ENCODE data around the gene CPNE4. TPM values are rescaled to one million over a fixed set of nuclear protein-coding genes. Genes with fewer than 3 reads are reported as not detected.

CPNE4 gene
- total and polyA plus RNA-seq, 10 donors = 0.03 to 3.1 (median 0.91) TPM; not detected in 2

DNA sequence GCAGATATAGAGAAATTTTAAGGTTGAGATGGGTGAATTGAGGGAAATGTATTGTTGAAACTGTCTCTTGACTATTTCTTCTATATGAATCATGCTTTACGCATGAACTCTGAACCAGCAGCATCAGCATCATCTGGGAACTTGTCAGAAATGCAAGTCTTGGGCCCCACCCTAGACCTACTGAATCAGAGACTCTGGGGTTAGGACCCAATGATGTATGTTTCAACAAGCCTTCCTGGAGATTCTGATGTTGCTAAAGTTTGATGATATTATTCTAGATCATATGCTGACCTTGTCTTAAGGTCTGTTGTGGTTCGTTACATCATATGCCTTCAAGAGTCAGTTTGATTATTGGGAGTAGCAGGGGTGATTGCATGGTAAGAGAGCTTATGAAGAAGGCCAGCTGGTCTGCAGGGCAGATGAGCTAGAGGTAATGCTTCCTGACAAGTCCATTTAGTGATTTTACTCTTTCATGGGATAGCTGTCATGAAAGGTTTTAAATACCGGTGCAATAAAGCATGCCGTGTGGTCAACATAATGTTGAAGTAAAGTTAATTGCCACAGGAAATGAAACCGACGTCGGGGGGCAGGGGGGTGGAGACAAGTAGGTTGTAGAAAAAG lies 379.6 kb downstream of the CPNE4 start:
- Histone ChIP-seq H3K27ac (no peak overlapping the region), H3K36me3 (no peaks in the 10 kb centered on the region), H3K4me3 (no peak overlapping the region), H3K9me3 (no peaks in the 10 kb centered on the region), H3K27me3 (replicated peaks in 1 of 7) (no peaks in the 10 kb centered on the region), H3K4me1 (no peaks in the 10 kb centered on the region)
- TF ChIP-seq POLR2A (IDR thresholded peaks at IDR 0.05) (no peak), POLR2AphosphoS5 (IDR thresholded peaks at IDR 0.05) (no peak)
- TF ChIP-seq, protein P1, sequence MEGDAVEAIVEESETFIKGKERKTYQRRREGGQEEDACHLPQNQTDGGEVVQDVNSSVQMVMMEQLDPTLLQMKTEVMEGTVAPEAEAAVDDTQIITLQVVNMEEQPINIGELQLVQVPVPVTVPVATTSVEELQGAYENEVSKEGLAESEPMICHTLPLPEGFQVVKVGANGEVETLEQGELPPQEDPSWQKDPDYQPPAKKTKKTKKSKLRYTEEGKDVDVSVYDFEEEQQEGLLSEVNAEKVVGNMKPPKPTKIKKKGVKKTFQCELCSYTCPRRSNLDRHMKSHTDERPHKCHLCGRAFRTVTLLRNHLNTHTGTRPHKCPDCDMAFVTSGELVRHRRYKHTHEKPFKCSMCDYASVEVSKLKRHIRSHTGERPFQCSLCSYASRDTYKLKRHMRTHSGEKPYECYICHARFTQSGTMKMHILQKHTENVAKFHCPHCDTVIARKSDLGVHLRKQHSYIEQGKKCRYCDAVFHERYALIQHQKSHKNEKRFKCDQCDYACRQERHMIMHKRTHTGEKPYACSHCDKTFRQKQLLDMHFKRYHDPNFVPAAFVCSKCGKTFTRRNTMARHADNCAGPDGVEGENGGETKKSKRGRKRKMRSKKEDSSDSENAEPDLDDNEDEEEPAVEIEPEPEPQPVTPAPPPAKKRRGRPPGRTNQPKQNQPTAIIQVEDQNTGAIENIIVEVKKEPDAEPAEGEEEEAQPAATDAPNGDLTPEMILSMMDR (IDR thresholded peaks at IDR 0.05 in 8 of 11, conservative IDR thresholded peaks at IDR 0.05 in 3 of 11) = no peak
- WGBS, 5 donors = 67 to 77% (median 71%) methylated on average over 7 of the region's 7 CpGs
- intact Hi-C loops (cut with DNase I; ENCODE audit: low total_unique reads) = no loop called here
- no peak for DNase-seq

DNA sequence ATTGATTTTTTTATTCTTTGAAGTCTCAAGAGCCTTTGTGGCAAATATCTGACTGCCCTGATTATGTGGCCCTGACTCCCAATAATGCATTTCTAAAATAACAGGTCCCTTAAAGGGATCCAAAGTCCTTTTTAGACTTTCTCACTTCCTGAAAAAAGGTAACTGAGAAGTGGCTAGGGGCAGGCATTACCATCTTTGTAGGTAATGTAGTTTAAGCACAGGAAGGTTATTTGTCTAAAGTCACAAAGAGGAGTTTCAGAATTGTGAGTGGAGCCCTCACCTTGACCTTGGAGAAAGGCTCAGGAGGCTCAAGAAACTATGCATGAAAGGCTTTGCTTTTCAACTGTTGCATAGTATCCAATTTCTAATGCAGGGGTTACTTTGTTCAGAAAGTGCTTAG lies 389.2 kb downstream of the CPNE4 start:
- H3K4me3 ChIP-seq = no peak overlapping the region
- no peak for TF ChIP-seq POLR2AphosphoS5 (IDR thresholded peaks at IDR 0.05)
- TF ChIP-seq, protein P1 (IDR thresholded peaks at IDR 0.05 in 8 of 11, conservative IDR thresholded peaks at IDR 0.05 in 3 of 11) = no peak
- TF ChIP-seq POLR2A (IDR thresholded peaks at IDR 0.05) = no peak
- no peaks in the 10 kb centered on the region for H3K4me1 ChIP-seq
- H3K27ac ChIP-seq = no peak overlapping the region
- intact Hi-C loops (cut with DNase I; ENCODE audit: low total_unique reads) = no loop called here
- no peak for DNase-seq
- H3K27me3 ChIP-seq (replicated peaks in 1 of 7) = no peaks in the 10 kb centered on the region
- no peaks in the 10 kb centered on the region for H3K9me3 ChIP-seq
- no peaks in the 10 kb centered on the region for H3K36me3 ChIP-seq

DNA sequence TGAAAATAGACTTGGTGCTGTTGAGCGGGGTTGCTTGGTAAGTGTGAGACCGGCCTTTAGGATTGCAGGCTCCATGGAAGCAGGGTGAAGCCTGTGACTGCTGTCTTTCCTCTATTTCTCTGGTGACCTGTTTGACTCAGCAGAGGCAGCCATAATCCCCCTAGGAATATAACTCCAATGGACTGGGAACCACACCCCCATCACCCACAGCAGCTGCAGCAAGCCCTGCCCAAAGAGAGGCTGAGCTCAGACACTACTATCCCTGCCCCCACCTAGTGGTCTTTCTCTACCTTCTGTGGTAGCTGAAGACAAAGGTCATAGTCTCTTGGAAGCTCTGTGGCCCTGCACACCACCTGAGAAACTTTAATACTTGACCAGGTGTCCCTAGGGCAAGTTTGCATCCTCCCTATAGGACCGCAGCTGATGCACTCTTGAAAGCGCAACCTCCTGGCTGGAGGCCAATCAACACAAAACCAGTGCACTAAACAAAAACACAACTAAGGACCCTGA lies 398.5 kb downstream of the CPNE4 start:
- intact Hi-C loops (cut with DNase I; ENCODE audit: low total_unique reads) = no loop called here
- Histone ChIP-seq H3K36me3 (no peaks in the 10 kb centered on the region), H3K4me1 (no peaks in the 10 kb centered on the region), H3K27ac (no peak overlapping the region), H3K4me3 (no peak overlapping the region), H3K9me3 (no peaks in the 10 kb centered on the region), H3K27me3 (replicated peaks in 1 of 7) (peaks cover 0 to 4% (median 0%) of the 10 kb centered on the region in 7 donors)
- no peak for DNase-seq
- WGBS, 5 donors = 85 to 100% (median 95%) methylated on average over 4 of the region's 4 CpGs
- TF ChIP-seq POLR2AphosphoS5 (IDR thresholded peaks at IDR 0.05) (no peak), POLR2A (IDR thresholded peaks at IDR 0.05) (no peak)
- TF ChIP-seq, protein P1 (IDR thresholded peaks at IDR 0.05 in 8 of 11, conservative IDR thresholded peaks at IDR 0.05 in 3 of 11) = no peak

DNA sequence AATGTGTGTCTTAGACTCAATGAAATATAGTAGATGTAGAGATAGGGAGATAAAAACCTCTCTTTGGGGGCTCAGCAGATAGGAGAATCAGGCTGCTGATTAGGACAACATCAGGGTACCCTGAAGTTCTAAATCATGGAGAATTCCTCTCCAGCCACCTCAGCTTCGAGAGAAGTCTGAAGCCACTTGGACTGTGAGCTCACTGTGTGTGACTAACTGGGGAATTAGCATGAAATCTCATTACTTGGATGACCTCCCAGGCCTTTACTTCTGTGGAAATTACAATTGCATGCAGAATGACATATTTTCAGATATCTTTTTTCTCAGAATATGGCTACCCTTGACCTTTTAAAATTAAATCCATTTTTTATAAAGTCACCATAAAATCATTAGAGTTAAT lies 404.0 kb downstream of the CPNE4 start:
- H3K4me3 ChIP-seq = no peak overlapping the region
- intact Hi-C loops (cut with DNase I; ENCODE audit: low total_unique reads) = no loop called here
- no peaks in the 10 kb centered on the region for H3K4me1 ChIP-seq
- no peaks in the 10 kb centered on the region for H3K9me3 ChIP-seq
- no peak for DNase-seq
- no peak overlapping the region for H3K27ac ChIP-seq
- peaks cover 0 to 4% (median 0%) of the 10 kb centered on the region in 7 donors for H3K27me3 ChIP-seq (replicated peaks in 1 of 7)
- 59 to 88% (median 71%) methylated on average over 1 of the region's 1 CpG for WGBS, 5 donors
- TF ChIP-seq, protein P1 (IDR thresholded peaks at IDR 0.05 in 8 of 11, conservative IDR thresholded peaks at IDR 0.05 in 3 of 11) = no peak
- no peaks in the 10 kb centered on the region for H3K36me3 ChIP-seq
